HCT116 (cell line): Measurements from ENCODE around the gene SCARF2. TPM values are rescaled to one million over a fixed set of nuclear protein-coding genes. Genes with fewer than 3 reads are reported as not detected.

ENCODE experiments used
- ATAC-seq: fragments of 200-7000 bp; cut with Tn5 transposase; 2 replicates; pipeline ENCODE4 v1.9.1; 2020; ENCODE audit warnings: mild to moderate bottlenecking, moderate library complexity
- BruUV-seq: library from RNA; stranded (reverse); fragments of 400-500 nt; replicated peaks from 2 replicates; lab custom pipeline; 2021; lab: Mats Ljungman, UMichigan
- CTCF ChIA-PET: fragments of 300-600 bp; sonication (Branson Sonifier 250); formaldehyde crosslinking; loops from one replicate; lab custom pipeline; 2021; ENCODE audit warnings: antibody characterized with exemption; lab: Charles Lee
- POLR2A ChIA-PET: fragments of 300-600, 350-600 bp; sonication (Branson Sonifier 250); formaldehyde crosslinking; loops from one replicate; lab custom pipeline; 2021; ENCODE audit warnings: antibody characterized with exemption; lab: Charles Lee
- RAD21 ChIA-PET, 2 experiments: fragments of 300-600 bp; sonication (Branson Sonifier 250); formaldehyde crosslinking; loops; one replicate each; lab custom pipeline; 2023; ENCODE audit warnings: low total read pairs in 2 of 2; ENCODE audit not compliant: uncharacterized antibody in 2 of 2, unreplicated experiment in 2 of 2, low non-redundant PET in 1 of 2; lab: Charles Lee
- DNase-seq: peaks from one replicate; pipeline ENCODE4 v3.0.0-alpha.2; 2010; ENCODE audit warnings: low read depth, low spot score
- H2AFZ ChIP-seq: fragments of 200-600 bp; shearing (Covaris generic), sonication (generic); 2 replicates; pipeline ENCODE4 v1.6.1; 2017; ENCODE audit warnings: low read depth, mixed run types, mixed read lengths, antibody characterized with exemption, low read length; ENCODE audit not compliant: poor library complexity, severe bottlenecking
- H3K27ac ChIP-seq: 2 replicates; pipeline ENCODE4 v1.5.1; 2012; ENCODE audit warnings: low read depth, low read length
- H3K27me3 ChIP-seq: fragments of 200-600 bp; sonication (generic); 2 replicates; pipeline ENCODE4 v1.6.1; 2016; ENCODE audit warnings: mixed run types, low read length, mixed read lengths; ENCODE audit not compliant: insufficient read depth
- H3K36me3 ChIP-seq, 2 experiments: fragments of 200-500 bp in 1 of 2; fragments of 200-600 bp in 1 of 2; sonication (Bioruptor generic) in 1 of 2; sonication (generic) in 1 of 2; 2 replicates each; pipeline versions ENCODE4 v1.5.1 to v1.6.1; 2014 to 2016; ENCODE audit warnings: low read length in 2 of 2, inconsistent platforms in 1 of 2, mixed read lengths in 1 of 2, mixed run types in 1 of 2; ENCODE audit not compliant: insufficient read depth in 2 of 2, control insufficient read depth in 1 of 2
- H3K4me1 ChIP-seq, 2 experiments: fragments of 200-600 bp in 1 of 2; sonication (generic) in 1 of 2; 2 replicates each; pipeline versions ENCODE4 v1.5.1 to v1.6.1; 2012 to 2017; ENCODE audit warnings: low read length in 2 of 2, inconsistent platforms in 1 of 2, mild to moderate bottlenecking in 1 of 2, mixed read lengths in 1 of 2, mixed run types in 1 of 2, moderate library complexity in 1 of 2; ENCODE audit not compliant: insufficient read depth in 2 of 2, control insufficient read depth in 1 of 2
- H3K4me2 ChIP-seq: fragments of 200-600 bp; sonication (generic); 2 replicates; pipeline ENCODE4 v1.6.1; 2017; ENCODE audit warnings: mixed run types, low read length, mixed read lengths
- H3K4me3 ChIP-seq, 2 experiments: fragments of 200-600 bp in 1 of 2; sonication (generic) in 1 of 2; replicated peaks in 1 of 2; 2 replicates each; pipeline ENCODE4 v1.5.1; 2011 to 2016; ENCODE audit warnings: low read length in 2 of 2, control low read depth in 1 of 2, low read depth in 1 of 2, mild to moderate bottlenecking in 1 of 2, mixed read lengths in 1 of 2, mixed run types in 1 of 2
- H3K79me2 ChIP-seq: fragments of 200-600 bp; sonication (generic); 2 replicates; pipeline ENCODE4 v1.6.1; 2017; ENCODE audit warnings: mild to moderate bottlenecking, mixed run types, low read length, moderate library complexity, mixed read lengths; ENCODE audit not compliant: insufficient read depth
- H3K9ac ChIP-seq: fragments of 200-600 bp; sonication (generic); 2 replicates; pipeline ENCODE4 v1.6.1; 2016; ENCODE audit warnings: low read length, mixed read lengths
- H3K9me2 ChIP-seq: fragments of 200-600 bp; sonication (generic), shearing (Covaris generic); 2 replicates; pipeline ENCODE4 v1.6.1; 2017; ENCODE audit warnings: mixed run types, mild to moderate bottlenecking, moderate library complexity; ENCODE audit not compliant: insufficient read depth
- H3K9me3 ChIP-seq, 2 experiments: fragments of 200-500 bp in 1 of 2; fragments of 200-600 bp in 1 of 2; sonication (Bioruptor generic) in 1 of 2; sonication (generic) in 1 of 2; 2 replicates each; pipeline ENCODE4 v1.6.1; 2014 to 2017; ENCODE audit warnings: low read length in 2 of 2, mixed read lengths in 2 of 2, inconsistent platforms in 1 of 2, low read depth in 1 of 2, mild to moderate bottlenecking in 1 of 2, mixed run types in 1 of 2, moderate library complexity in 1 of 2; ENCODE audit not compliant: control insufficient read depth in 1 of 2, insufficient read depth in 1 of 2
- H4K20me1 ChIP-seq: fragments of 200-600 bp; sonication (generic), shearing (Covaris generic); 2 replicates; pipeline ENCODE4 v1.6.1; 2017; ENCODE audit warnings: mixed run types, mild to moderate bottlenecking, moderate library complexity; ENCODE audit not compliant: insufficient read depth
- ATF3 ChIP-seq: IDR thresholded peaks from 2 replicates; pipeline ENCODE4 v1.6.1; 2012
- CBX3 ChIP-seq: IDR thresholded peaks from 2 replicates; pipeline ENCODE4 v1.6.1; 2012; ENCODE audit warnings: low read depth
- CEBPB ChIP-seq: IDR thresholded peaks from 2 replicates; pipeline ENCODE4 v1.6.1; 2012; ENCODE audit warnings: low read depth
- CTCF ChIP-seq, 3 experiments: fragments of 200-600 bp in 1 of 3; sonication (generic) in 1 of 3; IDR thresholded peaks in 2 of 3; conservative IDR thresholded peaks in 1 of 3; 2 replicates each; pipeline ENCODE4 v1.5.1; 2012 to 2017; ENCODE audit warnings: low read depth in 2 of 3, low read length in 2 of 3, antibody characterized with exemption in 1 of 3, borderline replicate concordance in 1 of 3, control low read depth in 1 of 3, mild to moderate bottlenecking in 1 of 3, mixed read lengths in 1 of 3, mixed run types in 1 of 3, moderate library complexity in 1 of 3; ENCODE audit not compliant: insufficient read depth in 1 of 3
- ELF1 ChIP-seq: IDR thresholded peaks from 2 replicates; pipeline ENCODE4 v1.6.1; 2012; ENCODE audit warnings: low read depth, borderline replicate concordance
- EZH2phosphoT487 ChIP-seq: fragments of 200-600 bp; IDR thresholded peaks from 2 replicates; pipeline ENCODE4 v1.6.1; 2018; ENCODE audit warnings: antibody characterized with exemption, borderline replicate concordance
- FOSL1 ChIP-seq: IDR thresholded peaks from 2 replicates; pipeline ENCODE4 v1.6.1; 2012; ENCODE audit warnings: low read depth
- POLR2AphosphoS5 ChIP-seq: IDR thresholded peaks from 2 replicates; pipeline ENCODE4 v1.6.1; 2011; ENCODE audit warnings: mild to moderate bottlenecking, low read depth, low read length, moderate library complexity
- SIN3A ChIP-seq: IDR thresholded peaks from 2 replicates; pipeline ENCODE4 v1.6.1; 2012; ENCODE audit warnings: low read depth
- SP1 ChIP-seq: IDR thresholded peaks from 2 replicates; pipeline ENCODE4 v1.6.1; 2012; ENCODE audit warnings: low read depth
- SRF ChIP-seq: IDR thresholded peaks from 2 replicates; pipeline ENCODE4 v1.6.1; 2012; ENCODE audit warnings: low read depth
- YY1 ChIP-seq: IDR thresholded peaks from 2 replicates; pipeline ENCODE4 v1.6.1; 2011; ENCODE audit warnings: low read length, low read depth, moderate library complexity, mild to moderate bottlenecking; ENCODE audit not compliant: insufficient replicate concordance; ENCODE audit errors: extremely low read depth
- intact Hi-C: fragments of 100-400 bp; cut with micrococcal nuclease; formaldehyde crosslinking; loops from 2 replicates; pipeline ENCODE4 v1.10.0; 2022
- total RNA-seq: library from RNA; stranded (reverse); gene quantifications from one replicate; pipeline ENCODE4 v1.2.1, GENCODE V29; 2021; ENCODE audit not compliant: unreplicated experiment
- TF ChIP-seq, protein P1 (sequence below): IDR thresholded peaks from 2 replicates; pipeline ENCODE4 v1.6.1; 2011; ENCODE audit warnings: mild to moderate bottlenecking, low read length, moderate library complexity; ENCODE audit not compliant: insufficient replicate concordance; ENCODE audit errors: extremely low read depth

The SCARF2 gene
- total RNA-seq, 1 experiment from 2014 or later: 2.5 TPM

DNA sequence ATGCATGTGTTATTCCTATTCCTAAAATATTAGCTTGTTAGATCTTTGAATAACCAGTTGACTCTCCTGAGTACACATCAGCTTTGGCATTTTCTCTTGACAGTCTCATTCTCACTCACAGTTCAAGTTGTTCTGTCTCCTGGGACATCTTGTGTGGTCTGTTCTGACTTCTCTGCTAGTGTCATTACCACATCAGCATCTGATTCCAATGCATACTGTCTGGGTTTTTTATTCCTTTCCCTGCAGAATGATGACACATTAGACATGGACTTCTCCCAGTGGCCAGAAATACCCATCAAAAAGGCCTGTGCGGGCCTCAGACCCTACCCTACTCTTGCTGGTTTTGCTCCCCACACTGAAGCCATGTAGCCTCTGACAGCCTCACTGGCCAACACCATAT is 41.0 kb downstream of the SCARF2 start:
- peaks cover 9 to 22% of the 10 kb centered on the region in 2 experiments for H3K4me1 ChIP-seq
- H3K36me3 ChIP-seq: no peaks in the 10 kb centered on the region; a peak in 2 of 4 replicates
- TF ChIP-seq POLR2AphosphoS5: no peak
- TF ChIP-seq CEBPB: no peak
- TF ChIP-seq CBX3: no peak
- TF ChIP-seq ELF1: no peak
- TF ChIP-seq ATF3: no peak
- TF ChIP-seq FOSL1: no peak
- no peak for TF ChIP-seq SIN3A
- TF ChIP-seq EZH2phosphoT487: no peak
- TF ChIP-seq YY1: no peak
- TF ChIP-seq, protein P1, sequence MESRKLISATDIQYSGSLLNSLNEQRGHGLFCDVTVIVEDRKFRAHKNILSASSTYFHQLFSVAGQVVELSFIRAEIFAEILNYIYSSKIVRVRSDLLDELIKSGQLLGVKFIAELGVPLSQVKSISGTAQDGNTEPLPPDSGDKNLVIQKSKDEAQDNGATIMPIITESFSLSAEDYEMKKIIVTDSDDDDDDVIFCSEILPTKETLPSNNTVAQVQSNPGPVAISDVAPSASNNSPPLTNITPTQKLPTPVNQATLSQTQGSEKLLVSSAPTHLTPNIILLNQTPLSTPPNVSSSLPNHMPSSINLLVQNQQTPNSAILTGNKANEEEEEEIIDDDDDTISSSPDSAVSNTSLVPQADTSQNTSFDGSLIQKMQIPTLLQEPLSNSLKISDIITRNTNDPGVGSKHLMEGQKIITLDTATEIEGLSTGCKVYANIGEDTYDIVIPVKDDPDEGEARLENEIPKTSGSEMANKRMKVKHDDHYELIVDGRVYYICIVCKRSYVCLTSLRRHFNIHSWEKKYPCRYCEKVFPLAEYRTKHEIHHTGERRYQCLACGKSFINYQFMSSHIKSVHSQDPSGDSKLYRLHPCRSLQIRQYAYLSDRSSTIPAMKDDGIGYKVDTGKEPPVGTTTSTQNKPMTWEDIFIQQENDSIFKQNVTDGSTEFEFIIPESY: no peak
- TF ChIP-seq CTCF (IDR thresholded peaks at IDR 0.05 in 2 of 3, conservative IDR thresholded peaks at IDR 0.05 in 1 of 3; ENCODE audit: borderline replicate concordance in 1 of 3, insufficient read depth in 1 of 3, low read depth in 2 of 3, low read length in 2 of 3): no peak
- TF ChIP-seq SP1: no peak
- TF ChIP-seq SRF: no peak
- no peaks in the 10 kb centered on the region for H4K20me1 ChIP-seq
- H3K27ac ChIP-seq: no peak overlapping the region
- no peaks in the 10 kb centered on the region for H3K9me3 ChIP-seq
- ATAC-seq (no peak), DNase-seq (no peak)
- POLR2A ChIA-PET: interaction anchor here (0.6 kb wide), 1 partner anchor 21 kb away, joined by 3 read pairs; no protein-coding TSS in a partner anchor
- CTCF ChIA-PET: no interaction called here
- intact Hi-C loops: no loop called here
- no peak overlapping the region for H3K9ac ChIP-seq
- H3K9me2 ChIP-seq: no peaks in the 10 kb centered on the region
- peaks cover 7% of the 10 kb centered on the region; the same call in 1 of the 2 replicates for H3K79me2 ChIP-seq
- H3K4me3 ChIP-seq: no peak overlapping the region
- no peak overlapping the region for H3K4me2 ChIP-seq
- H2AFZ ChIP-seq: no peak overlapping the region
- no peaks in the 10 kb centered on the region for H3K27me3 ChIP-seq
- BruUV-seq: no TSS peak
- RAD21 ChIA-PET: no interaction called here
